Germinal center (tissue), 1 donor: ENCODE measurements around the gene CHL1.

Experiments
- DNase-seq: peaks from one replicate; pipeline ENCODE4 v3.0.0; 2012; ENCODE audit warnings: mixed read lengths, low spot score

Gene CHL1, protein sequence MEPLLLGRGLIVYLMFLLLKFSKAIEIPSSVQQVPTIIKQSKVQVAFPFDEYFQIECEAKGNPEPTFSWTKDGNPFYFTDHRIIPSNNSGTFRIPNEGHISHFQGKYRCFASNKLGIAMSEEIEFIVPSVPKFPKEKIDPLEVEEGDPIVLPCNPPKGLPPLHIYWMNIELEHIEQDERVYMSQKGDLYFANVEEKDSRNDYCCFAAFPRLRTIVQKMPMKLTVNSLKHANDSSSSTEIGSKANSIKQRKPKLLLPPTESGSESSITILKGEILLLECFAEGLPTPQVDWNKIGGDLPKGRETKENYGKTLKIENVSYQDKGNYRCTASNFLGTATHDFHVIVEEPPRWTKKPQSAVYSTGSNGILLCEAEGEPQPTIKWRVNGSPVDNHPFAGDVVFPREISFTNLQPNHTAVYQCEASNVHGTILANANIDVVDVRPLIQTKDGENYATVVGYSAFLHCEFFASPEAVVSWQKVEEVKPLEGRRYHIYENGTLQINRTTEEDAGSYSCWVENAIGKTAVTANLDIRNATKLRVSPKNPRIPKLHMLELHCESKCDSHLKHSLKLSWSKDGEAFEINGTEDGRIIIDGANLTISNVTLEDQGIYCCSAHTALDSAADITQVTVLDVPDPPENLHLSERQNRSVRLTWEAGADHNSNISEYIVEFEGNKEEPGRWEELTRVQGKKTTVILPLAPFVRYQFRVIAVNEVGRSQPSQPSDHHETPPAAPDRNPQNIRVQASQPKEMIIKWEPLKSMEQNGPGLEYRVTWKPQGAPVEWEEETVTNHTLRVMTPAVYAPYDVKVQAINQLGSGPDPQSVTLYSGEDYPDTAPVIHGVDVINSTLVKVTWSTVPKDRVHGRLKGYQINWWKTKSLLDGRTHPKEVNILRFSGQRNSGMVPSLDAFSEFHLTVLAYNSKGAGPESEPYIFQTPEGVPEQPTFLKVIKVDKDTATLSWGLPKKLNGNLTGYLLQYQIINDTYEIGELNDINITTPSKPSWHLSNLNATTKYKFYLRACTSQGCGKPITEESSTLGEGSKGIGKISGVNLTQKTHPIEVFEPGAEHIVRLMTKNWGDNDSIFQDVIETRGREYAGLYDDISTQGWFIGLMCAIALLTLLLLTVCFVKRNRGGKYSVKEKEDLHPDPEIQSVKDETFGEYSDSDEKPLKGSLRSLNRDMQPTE (N-terminal part only)

DNA sequence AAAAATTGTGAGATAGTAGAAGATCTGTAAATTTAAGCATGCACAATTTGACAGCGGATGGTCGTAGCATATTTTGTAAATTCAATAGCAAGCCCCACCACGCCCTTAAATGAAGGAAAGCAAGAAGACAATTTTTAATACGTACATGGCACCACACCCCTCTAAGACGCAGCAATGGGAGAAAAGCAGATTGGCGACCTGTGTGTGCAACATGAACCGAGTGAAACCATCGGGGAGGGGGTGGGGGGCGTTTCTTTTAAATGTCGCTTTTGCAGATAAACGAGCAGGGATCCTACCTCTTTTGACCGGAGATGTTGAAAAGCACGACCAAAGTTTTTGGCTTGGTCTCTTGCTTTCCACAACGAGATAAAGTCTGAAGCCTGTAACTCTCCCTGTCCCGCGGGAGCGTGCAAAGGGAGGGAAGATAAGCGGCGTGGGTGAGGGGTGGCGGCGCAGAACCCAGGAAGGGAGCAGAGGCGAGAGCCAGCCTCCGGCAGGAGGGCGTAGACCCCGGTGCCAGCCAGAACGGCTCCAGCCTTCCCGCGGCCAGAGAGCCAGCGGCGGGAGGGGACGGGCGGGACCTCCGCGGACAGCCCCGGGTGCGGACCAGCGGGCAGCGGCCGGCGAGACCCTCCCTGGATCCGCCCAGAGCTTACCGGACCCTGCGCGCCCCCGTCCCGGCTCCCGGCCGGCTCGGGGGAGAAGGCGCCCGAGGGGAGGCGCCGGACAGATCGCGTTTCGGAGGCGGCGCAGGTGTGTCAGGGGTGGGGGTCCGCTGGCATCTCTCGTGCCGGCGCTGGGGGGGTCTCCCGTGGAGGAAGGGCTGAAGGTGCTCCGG, at the start of gene CHL1:
CHL1 (plus strand) TSS at position 453 of the 838 bp plus-strand sequence. CDS start 123,014 bp downstream, outside the sequence.
- peak; percentile 11 for DNase-seq

DNA sequence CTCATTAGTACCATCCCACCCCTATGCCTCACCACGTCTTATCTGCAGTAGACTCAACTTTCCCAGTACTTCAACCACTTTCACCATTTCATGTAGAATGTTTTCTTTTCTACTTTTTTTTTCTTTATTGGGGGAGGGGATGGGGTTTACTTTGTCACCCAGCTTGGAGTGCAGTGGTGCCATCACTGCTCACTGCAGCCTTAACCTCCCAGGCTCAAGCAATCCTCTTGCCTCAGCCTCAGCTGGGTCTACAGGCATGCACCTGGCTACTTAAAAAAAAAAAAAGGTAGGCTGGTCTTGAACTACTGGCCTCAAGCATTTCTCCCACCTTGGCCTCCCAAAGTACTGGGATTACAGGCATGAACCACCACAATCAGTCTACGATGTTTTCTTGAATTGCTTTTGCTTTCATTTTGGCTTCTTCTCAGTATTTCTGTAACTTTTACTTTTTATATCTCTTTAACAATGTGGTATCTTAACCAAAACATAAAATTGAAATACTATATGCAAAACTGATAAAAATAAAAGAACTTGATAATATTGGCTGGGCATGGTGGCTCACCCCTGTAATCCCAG, 44.9 kb upstream of the CHL1 start:
- DNase-seq = no peak

DNA sequence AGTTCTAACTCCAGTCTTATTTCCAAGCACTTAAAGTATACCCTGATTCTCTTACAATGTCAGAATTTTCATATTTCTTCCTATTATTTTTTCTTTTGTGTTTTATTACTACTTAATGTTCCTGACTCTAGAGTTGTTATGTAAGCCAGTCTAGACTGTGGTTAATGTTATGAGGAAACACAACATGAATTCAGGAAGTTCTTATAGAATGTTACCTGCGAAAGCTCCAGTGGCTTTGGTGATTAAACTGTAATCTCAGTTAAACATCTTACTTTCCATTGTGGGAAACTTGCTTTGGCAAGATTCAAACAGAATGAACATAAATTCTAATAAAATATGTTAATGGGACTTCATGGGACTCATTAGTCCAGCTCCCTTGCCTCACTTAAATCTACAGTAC, 36.6 kb upstream of the CHL1 start:
- no peak for DNase-seq

DNA sequence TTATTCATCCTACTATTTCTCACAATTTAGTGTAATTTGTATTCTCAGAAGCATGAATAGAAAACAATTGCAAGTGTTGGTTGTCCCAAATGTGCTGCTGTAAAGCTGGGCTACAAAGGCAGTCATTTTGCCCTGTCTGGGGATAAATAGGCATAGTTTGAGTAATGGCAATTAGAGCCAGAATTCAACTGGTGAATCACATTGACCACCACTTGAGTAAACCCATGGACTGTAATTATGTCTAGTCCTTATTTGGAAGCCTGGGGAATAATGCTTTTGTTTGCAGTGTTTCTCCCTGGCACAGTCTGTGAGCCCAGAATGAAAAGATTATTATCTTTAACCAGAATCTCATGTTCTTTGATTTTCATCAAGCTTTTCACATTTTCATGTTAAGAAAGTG, 30.5 kb upstream of the CHL1 start:
- DNase-seq = no peak

DNA sequence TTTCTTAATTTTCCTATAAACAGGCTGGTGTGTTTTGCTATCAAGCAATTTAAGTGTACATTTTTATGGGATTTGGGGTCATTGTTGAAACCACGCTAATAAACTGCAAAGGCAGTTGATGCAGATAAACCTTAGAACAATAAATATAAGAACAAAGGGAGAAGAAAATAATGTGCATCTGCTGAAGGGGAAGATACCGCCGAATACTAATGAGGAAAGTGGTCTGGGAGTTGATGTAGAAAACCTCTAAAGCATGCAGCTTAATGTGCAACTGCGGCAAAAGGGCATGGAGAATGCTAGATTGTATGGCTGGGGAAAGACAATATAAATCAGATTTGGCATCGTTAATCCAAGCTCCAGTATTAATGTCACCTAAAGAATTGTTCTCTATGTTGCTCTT, 29.8 kb upstream of the CHL1 start:
- DNase-seq = no peak

DNA sequence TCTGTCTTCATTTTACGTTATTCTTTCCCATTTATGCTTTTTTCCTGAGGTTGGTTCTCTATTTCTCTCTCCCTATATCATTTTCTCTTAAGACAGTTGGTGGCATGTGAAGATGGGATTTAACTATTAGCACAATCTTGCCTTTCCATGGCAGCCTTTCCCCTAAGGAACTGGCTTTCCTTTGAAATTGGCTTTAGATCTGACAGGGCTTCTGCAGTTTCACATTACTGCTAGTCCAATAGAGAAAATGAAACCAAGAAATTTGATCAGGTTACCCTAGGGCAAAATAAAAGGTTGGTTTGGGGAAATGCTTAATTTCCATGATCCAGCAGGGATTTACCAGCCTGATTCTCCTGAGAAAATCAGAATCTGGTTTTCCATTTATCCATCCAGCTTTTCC, 22.7 kb upstream of the CHL1 start:
- DNase-seq = no peak

DNA sequence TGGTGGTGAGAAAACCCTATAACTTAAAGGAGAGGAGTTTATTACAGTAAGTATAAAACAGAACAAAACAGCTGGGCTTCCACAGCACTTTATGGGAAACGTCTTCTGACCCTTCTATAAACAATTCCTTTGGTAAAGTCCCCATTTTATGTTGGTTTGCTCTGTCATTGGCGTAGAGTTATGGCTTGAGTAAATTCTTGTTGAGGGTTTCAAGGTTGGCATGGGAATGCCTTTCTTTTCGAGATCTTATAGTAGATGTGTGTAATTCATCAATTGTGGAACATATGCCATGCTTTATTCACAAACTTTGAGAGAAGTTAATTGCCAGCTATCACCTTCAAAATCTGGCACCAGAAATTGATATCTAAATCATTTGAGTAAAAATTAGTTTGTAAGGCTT, 11.6 kb upstream of the CHL1 start:
- no peak for DNase-seq

DNA sequence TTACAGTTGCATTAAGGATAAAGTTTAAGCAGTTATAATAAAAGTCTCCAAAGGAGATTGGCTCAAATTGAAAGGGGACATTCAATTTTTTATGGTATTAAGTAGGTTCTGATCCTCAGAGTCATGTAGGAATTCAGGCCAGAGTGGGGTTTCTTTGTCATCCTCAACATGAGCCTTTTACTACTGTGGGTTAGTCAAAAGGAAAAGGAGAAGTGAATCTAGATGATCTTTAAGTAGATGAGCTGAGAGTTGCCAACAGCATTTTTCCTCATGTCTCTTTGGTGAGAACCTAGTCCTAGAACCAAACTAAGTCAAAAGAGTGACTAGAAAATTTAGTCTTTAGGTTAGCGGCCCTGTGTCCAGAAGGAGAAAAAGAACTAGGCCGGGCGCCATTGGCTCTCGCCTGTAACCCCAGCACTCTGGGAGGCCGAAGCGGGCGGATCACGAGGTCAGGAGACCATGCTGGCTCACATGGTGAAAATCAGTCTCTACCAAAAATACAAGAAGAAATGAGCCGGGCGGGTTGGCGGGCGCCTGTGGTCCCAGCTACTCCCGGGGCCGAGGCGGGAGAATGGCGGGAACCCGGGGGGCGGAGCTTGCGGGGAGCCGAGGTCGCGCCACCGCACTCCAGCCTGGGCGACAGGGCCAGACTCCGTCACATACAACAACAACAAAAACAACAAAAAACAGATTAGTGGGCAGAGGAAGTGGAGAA, 4.2 kb upstream of the CHL1 start:
- peak; percentile 8 for DNase-seq

DNA sequence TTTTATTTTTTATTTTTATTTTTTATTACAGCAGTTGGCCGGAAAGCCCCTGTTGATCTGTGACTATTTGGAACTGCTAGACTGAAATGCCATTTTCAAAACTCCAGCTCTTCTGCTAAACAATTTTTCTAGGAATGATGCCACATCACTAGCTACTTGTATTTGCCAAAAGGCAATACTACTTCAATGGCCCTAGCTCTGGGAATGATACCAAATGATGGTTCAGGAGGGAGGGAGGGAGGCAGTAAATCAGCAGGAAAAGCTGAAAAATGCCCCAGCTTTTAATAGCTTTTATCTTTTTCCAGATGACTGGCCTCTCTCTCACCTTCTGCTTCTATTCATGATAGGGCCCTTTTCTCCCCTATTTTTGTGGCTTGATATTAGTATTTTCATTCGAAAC, 2.6 kb upstream of the CHL1 start:
- DNase-seq = no peak

DNA sequence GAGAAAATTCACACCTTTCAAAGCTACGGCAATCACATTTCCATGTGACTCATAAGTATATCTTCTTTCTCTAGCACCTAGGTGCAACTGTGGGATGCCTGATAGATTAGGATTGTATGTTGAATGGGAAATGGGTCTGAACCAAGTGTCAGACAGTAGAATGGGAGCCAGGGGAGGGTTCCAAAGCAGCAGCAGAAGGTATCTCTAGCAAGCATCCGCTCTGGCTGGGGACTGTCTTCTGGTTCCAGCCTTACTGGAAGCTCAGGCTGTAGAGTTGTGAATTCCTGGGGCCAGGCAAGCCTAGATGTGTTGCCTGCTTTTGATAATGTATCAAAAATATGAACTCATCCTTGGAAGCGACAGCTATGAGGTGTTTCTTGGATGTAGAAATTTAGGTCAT, 2.1 kb upstream of the CHL1 start:
- no peak for DNase-seq

DNA sequence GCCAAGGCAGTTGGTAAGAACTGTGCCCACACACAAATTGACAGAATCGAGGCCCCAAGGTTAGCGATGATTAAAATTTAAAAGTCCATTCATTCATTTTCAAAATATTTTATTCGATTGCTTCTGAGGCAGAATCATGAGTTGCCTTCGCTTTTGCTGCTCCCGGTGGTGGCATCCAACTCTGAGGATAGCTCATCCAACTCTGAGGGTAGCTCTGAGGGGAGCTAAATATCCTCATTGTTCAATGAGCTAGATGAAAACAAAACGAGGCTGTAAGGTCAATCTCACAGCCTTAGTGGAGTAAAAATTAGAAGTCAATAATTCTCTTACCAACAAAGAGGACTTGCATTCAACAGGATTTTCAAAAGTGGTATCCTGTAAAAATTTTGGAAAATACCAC, 897 bp upstream of the CHL1 start:
- no peak for DNase-seq

DNA sequence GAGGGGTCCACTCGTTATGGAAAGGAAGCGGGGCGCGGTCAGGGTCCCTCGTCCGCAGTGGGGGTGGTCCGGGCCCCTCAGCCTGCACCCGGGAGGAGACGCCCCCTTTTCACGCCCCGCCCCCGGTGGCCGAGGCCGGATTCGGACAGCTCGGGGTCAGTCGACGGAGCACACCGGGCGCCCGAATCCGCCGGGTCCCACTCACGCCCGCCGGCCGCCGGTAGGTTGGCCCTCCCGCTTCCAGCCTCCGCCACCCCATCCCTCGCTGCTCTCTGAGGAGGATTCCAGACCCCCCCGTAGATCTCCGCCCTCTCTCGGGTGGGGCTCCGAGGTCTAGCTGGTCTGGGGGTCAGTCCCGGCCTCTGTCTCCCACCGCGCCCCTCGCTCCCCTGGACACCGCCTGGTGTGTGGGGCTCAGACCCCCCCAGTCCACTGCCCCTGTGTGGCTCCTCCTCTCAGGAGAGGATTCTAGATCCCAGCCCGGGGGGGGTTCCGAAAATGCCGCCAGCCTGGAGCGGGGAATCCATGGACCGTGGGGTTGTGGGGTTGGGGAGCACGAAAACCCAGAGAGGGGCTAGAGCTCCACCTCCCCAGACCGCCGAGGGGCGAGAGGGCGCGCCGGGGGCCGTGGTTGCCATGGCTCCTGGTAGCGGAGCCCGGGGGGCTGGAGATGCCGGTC, 725 bp downstream of the CHL1 start:
- peak; percentile 42 for DNase-seq

DNA sequence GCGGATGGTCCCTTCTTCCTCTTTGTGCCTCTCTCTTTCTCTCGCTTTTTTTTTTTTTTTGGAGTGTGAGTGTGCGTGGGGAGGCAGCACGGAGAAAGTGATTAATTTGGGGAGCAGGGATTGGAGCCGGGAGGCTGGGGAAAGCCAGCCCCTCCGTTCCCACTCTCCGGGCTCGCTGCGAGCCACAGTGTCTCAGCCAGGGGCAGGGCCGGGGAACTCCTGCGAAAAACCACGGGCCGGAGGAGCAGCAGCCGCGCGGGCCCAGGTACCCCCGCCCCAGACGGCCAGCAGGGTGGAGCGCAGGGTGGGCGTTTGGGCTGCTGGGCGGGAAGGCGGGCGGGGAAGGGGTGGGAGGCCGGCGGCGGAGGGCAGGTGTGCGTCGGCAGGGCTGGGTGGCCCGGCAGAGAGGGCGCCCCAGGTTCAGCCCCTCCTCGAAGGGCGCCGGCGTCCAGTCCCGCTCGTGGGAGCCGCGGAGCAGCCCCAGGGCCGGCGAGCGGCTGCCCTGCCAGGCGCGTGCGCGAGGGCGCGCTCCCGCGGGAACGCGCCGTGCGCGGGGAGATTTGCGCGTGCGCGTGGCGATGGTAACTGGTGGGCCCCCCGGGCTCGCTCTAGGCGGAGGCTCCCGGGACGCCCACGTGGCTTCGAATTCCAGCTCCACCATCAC, 1.4 kb downstream of the CHL1 start:
- DNase-seq = peak; percentile 40

DNA sequence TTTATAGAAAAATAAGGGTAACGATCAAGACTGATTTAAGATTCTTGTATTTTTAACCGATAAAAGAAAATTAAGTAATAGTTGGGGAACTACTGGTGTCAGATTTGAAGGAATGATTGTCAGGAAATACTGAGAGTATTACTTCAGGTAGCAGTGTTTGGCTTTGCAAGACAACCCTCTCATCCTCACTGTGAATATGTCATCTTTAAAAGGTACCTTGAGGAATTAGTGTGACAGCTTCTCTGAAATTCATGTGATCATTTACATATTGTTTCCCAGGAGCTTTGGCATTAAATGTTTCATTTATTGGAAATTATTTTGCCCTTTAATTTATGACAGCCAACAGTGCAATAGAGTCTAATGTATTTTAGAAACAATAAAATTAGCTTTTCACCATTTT, 3.3 kb downstream of the CHL1 start:
- no peak for DNase-seq

DNA sequence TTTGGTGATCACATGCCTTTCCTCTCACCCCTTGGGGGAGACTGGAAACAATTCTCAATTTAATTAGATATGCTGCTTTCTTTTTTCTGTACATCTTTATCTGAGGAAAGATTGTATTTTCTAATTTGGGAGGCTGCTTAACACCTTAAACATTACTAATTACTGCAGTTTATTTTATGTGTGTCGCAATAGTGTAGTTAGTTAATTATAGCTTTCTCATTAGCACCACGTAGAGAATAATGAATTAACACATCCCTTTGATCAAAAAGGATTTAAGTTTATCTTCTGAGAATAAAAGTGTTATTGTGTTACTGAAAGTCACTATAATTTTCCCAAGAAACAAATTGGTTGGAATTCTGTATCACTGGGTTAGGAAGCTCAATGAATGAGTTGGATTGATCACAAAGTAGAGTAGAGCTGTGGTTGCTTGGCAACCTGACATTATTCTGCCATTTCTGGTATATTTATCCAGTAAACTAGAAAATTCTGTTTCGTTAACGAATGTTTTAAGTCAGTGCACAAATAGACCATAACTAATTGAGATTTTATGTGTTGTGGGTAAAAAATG, 4.3 kb downstream of the CHL1 start:
- no peak for DNase-seq

DNA sequence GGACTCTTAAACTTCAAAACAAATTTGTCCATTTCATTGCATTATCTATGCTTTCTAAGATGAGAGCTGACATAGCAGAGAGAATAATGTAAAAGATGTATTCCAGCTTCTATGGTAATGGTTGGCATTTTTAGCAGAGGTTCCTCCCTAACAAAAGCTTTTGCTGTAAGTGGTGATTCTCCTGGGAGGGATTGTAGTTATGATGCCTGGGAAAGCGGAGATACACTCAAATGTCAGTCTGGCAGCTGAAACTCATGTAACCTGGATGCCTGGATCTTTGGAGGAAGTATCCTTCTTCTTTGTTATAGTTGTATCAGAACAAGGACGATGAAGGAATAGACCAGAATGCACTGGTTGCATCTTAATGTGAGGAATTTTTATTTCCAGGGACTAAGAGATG, 7.5 kb downstream of the CHL1 start:
- DNase-seq = no peak

DNA sequence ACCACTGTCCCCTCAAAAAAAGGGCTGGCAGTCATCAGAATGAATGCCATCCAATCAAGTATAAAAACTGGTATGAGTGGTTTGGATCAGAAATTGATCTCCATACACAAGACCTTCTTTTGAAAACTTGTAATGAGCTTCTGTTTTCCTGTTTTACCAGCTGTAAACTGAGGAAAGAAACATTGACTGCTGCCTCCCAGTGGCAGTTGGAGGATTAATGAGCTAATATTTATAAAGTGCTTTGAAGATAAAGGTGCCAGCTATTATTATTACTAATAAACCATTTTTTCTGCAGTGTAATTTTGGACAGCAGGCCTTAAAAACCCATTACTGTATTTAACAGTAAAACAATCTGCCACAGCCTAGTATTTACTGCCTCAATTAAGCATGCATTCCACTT, 11.4 kb downstream of the CHL1 start:
- no peak for DNase-seq

DNA sequence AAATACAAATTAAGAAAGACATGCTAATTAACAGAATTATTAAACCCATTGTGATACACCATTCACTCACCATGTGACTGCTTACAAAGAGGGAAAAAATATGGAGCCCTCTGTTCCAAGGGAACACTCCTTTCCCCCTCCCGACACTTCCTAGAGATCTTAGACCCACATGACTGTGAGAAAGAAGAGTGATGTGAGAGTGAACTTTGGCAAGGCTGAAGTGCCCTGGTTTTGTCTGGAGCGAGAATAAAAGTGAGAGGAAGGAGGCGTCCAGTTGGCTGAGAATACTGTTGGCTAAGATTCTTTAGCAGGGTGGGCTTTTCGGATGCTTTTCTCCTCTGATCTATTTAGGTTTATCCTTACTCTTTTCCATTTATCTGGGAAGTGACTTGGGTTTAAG, 14.1 kb downstream of the CHL1 start:
- DNase-seq = no peak

DNA sequence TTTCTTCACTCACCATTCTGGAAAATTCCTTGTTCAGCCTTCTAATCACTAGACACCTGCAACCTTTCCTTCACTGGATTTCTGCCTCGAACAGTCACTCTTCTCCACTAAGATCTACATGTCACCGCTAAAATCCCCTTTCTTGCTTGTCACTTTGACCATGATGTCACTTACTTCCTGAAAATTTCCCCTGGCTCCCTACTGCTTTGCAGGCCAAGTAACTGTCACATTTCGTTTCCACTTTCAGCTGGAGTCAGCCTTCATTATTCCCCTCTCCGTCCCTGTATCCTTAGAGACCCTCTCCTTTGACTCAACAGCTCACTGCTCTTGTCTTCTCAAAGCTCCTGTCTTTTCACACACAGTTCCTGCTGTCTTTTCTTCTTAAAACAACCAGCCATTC, 15.9 kb downstream of the CHL1 start:
- DNase-seq = no peak
